22Rv1 (cell line): Measurements from ENCODE around the gene SYNE2.

Experiments used
- H3K27ac ChIP-seq: fragments of 450-650 bp; 2 replicates; pipeline ENCODE4 v1.5.1; 2017
- CTCF ChIP-seq: fragments of 450-650 bp; IDR thresholded peaks from 2 replicates; pipeline ENCODE4 v1.5.1; 2017; ENCODE audit warnings: mild to moderate bottlenecking
- ZFX ChIP-seq: fragments of 450-650 bp; IDR thresholded peaks from 2 replicates; pipeline ENCODE4 v1.6.1; 2017; ENCODE audit warnings: antibody characterized with exemption, borderline replicate concordance

Gene SYNE2

GRCh38 chr14:63952933-63953437 is 100.2 kb downstream of the SYNE2 start:
- H3K27ac ChIP-seq, result no peak overlapping the region
- no peak for TF ChIP-seq CTCF
- no peak for TF ChIP-seq ZFX

GRCh38 chr14:63956326-63956725 is 103.5 kb downstream of the SYNE2 start:
- TF ChIP-seq CTCF (no peak), ZFX (no peak)
- H3K27ac ChIP-seq, result no peak overlapping the region

- TF ChIP-seq ZFX (no peak), CTCF (no peak)
- H3K27ac ChIP-seq, result no peak overlapping the region
These were observed 108.2 kb downstream of the SYNE2 start for GRCh38 chr14:63960926-63961567.

- H3K27ac ChIP-seq, result no peak overlapping the region
- TF ChIP-seq ZFX (no peak), CTCF (no peak)
These were observed 110.1 kb downstream of the SYNE2 start for GRCh38 chr14:63962906-63963305.

- TF ChIP-seq CTCF (no peak), ZFX (no peak)
- H3K27ac ChIP-seq, result no peak overlapping the region
These were observed 110.6 kb downstream of the SYNE2 start for GRCh38 chr14:63963439-63963838.

GRCh38 chr14:63964113-63964512 is 111.3 kb downstream of the SYNE2 start:
- no peak overlapping the region for H3K27ac ChIP-seq
- TF ChIP-seq ZFX, result no peak
- TF ChIP-seq CTCF, result no peak

- TF ChIP-seq ZFX, result no peak
- no peak for TF ChIP-seq CTCF
- H3K27ac ChIP-seq, result no peak overlapping the region
These were observed 113.6 kb downstream of the SYNE2 start for GRCh38 chr14:63966407-63966806.
